Measurements from ENCODE around the gene UGP2.

UGP2 gene

DNA sequence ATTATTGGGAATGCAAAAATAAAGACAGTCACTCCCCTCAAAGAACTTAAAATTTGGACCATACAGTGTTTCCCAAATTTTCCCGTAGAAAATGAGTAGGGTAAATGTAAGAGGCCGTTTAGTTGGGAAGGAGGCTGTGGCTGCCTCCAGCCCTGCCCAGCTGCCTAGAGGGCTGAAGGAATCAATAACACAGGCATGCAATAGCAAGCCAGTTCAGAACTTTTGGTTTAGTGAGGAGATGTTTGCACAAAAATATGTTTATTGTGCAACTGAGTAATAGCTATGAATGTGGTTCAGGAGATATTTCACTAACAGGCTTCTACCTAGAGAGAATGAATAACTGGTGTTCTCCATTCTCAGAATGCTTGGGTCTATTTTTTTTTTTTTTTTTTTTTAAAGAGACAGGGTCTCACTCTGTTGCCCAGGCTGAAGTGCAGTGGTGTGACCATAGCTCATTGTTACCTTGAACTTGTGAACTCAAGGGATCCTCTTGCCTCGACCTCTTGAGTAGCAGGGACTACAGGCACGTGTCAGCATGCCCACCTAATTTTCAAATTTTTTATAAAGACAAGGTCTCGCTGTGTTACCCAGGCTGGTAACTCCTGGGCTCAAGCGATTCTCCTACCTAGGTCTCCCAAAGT, 23.6 kb downstream of the UGP2 start:
- DNase-seq (ENCODE audit: low read depth in 2 of 2) = no peak

DNA sequence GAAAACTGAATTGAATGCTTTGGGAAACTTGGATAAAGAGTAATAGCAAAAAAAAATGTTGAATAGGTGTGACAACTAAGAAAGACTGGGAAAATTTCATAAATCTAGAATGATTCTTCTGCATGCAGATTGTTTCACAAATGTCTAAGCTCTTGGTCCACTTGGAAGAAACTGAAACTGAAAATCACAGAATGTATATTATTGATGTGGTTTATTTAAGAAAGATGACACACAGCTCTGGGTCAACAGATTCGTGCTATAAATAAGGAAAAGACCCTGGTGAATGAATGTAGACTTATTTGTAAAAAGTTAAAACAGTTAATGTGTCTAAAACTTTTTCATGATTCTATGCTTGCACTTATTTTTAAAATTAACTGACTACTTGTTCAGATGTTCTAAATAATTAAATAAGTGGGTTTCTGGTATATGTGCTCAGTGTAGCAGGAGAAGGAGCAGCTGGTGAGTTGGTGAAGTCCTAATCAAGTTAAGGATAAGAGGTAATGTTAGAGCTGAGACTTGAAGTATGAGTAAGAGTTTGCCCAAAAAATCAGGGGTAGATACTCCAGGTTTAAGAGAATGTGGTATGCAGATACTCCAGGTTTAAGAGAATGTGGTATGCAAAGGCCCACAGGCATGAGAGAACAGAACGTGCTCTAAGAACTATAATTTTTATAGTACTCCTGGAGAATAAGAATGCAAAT, 24.5 kb downstream of the UGP2 start:
- no peak for DNase-seq (ENCODE audit: low read depth in 2 of 2)

DNA sequence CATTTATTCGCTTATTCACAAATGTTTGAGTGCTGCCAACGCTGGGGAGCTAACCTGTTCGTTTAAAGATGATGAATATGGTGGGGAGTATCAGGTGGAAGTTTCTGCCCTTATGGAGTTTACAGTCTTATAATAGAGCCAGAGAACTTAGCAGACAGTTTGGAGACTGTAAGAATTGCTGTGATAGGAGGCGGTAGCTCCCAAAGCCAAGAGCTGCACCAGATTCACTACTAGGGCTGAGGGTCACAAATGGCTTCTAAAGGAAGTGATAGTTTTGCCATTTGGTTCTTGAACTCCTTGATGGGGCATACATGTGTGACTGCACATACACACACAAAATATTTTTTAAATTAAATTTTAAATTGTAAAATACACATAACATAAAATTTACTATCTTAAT, 29.0 kb downstream of the UGP2 start:
- DNase-seq (ENCODE audit: low read depth in 2 of 2) = no peak

DNA sequence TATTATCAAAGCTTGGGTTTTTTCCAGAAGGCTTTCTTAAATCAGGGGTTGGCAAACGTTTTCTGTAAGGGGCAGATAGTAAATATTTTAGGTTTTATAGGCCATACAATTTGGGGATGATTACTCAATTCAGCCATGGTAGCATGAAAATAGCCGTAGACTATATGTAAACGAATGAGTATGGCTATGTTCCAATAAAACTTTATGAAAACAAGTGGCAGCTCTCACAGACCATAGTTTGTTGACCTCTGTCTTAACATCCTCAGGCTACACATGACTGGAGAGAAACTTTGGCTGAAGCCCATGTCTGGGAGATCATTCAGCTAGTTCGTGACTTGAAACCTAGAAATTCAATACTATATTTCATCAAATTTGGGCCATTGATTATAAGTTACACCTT, 30.2 kb downstream of the UGP2 start:
- DNase-seq (ENCODE audit: low read depth in 2 of 2) = no peak

DNA sequence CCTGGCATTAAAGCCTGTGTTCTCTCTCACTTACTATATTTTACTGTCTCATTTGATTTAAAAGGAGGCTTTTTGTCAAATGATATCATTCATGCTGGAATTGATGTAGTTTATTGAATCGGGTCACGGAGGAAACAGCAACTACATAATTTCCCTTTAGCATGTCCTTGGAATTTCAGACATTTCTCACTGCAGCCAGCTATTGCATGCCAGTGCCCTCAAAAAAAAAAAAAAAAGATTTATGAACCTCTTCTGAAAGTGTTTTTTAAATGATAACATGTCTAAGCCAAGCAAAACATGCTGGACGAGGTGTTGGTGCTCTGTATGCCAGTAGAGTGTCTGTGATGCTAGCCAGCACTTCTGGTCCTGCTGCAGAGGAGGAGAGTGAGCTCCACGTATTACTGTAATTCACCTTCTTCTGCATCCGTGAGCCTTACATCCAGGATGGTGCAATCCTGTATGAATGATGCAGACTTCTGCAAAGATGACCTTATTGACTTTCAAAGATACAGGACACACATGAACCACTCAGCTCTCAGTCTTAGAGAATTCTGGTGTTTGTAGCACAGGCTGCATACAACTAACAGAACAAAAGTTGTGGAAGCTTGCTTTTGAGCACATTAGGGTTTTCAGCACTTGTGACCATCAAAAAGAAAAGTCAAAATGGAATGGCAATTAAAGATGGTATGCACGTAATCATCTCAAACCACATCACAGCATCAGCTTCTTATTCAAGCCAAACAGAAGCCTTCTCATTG, 31.1 kb downstream of the UGP2 start:
- DNase-seq (ENCODE audit: low read depth in 2 of 2) = no peak

DNA sequence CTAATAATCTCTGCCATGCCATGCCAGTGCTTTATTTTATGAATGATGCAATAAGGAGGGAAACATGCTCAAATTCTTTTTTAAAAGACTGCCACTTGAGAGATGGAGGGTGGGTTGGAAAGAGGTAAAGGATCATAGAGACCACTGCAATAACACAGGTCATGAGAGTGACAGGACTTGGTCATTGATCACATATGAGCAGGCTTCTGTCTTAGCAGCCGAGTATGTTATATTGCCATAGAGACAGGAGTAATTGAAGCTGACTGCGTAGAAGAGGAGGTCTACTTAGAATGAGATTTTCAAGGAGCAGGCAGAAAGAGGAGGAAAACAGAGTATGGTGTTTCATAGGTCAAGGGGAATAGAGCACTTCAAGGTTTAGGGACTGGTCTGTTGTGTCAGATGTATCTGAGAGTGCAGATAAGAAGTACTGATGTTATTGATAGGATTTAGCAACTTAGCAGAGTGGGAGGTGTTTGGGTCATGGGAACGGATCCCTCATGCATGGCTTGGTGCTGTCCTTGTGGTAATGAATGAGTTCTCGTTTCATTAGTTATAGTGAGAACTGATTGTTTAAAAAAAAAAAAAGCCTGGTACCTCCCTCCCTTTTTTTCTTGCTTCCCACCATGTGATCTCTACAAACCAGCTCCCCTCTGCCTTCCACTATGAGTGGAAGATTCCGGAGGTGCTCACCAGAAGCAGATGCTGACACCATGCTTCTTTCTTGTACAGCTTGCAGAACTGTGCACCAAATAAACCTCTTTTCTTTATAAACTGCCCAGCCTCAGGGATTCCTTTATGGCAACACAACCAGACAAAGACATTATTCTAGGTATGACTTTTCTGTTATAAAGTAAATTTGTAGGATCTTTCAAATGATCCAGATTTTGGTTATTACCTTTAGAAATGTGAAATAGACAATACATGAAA, 32.8 kb downstream of the UGP2 start:
- no peak for DNase-seq (ENCODE audit: low read depth in 2 of 2)

DNA sequence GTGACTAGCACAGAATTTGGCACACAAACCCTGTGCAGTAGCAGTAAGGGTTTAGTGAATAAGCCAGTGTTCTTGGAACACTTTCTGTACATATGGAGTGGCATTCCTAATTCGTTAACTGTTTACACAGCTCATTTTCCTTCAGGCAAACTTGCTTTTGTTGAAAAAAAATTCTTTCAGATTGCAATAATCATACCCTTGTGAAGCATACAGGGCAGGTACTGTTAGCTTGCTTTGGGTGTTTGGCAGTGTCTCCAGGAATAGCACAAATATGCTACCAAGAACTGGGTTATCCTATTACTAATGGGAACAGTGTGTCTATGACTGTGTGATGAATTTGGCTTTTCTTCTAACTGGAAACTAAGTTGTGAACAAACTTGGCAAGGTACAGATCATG, 33.4 kb downstream of the UGP2 start:
- no peak for DNase-seq (ENCODE audit: low read depth in 2 of 2)

DNA sequence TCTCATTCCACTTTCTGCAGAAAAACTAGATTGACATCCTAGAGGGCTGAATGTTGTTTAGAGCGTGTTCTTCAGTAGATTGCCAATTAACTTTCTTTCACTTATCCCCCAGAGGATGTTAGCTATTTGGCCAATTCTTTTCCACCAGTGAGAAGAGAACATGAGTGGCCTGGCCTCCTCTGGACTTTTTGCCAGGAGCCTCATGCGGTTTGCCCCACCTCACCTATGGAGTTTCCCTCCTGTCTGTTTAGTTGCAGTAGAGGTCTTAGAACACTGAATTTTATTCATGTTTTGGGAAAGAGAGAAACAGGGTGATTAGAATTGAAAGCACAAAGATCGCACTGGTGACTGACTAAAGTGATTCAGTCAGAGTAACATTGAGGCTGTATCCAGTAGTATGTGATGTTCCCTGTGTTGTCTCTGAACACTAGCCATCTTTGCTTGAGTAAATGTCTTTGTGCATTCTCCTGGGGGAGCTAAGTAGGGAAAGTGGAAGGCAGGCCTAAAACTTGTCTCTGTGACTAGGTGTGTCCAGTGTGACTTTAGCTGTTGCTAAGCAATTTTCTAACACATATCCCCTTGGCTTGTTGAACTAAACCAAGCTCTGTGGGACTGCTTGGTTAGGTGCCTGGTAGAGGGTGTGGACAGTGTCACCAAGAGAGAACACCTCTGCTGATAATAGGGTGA, 34.0 kb downstream of the UGP2 start:
- DNase-seq (ENCODE audit: low read depth in 2 of 2) = no peak

DNA sequence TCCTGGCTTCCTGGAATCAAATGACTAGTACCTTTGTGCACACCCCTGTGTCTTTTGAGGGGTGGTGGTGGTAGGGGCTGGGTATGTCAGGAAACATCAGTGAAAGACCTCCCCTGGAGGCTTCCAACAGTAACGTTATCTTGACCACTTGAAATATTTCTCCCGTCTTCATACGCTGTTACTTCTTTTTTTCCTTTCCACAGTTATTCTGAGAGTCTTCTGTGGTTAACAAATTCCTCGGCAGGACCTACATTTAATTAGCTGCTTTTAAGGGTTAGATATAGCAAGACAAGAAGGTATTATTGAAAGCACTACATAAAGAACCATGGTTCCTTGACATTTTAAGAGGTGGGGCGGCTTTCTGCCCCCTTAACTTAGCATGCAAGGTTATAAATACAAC, 34.6 kb downstream of the UGP2 start:
- no peak for DNase-seq (ENCODE audit: low read depth in 2 of 2)

DNA sequence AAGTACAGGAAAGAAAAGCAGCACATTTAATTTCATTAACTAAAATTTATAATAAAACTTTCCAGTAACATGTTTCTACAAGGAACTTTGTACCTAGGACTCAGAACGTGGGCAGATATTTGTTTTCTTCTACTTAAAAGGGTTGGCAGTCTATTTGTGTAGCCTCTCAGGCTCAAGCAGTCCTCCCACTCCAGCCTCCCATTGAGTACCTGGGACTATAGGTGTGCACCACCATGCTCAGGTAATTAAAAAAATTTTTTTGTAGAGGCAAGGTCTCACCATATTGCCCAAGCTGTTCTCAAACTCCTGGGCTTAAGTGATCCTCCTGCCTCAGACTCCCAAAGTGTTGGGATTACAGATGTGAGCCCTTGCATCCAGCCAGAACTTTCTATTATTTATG, 36.8 kb downstream of the UGP2 start:
- no peak for DNase-seq (ENCODE audit: low read depth in 2 of 2)

DNA sequence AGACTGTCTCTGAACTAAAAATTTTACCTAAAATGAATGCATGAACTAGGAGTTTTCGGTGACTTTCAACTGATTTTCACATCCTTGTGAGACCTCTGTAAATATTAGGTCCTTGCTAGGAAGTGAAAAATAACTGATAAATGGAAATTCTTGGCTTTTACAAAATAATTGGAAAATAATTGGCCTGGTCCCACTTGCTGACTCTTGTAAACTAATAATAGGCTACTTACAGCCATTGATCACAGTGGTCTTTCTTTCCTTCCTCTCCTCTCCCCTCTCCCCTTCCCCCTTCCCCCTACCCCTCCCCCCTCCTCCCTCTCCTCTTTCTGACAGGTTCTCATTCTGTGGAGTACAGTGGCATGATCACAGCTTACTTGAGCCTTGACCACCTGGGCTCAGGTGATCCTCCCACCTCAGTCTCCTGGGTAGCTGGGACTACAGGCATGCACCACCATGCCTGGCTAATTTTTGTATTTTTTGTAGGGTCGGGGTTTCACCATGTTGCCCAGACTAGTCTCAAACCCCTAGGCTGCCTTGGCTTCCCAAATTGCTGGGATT, 38.3 kb downstream of the UGP2 start:
- no peak for DNase-seq (ENCODE audit: low read depth in 2 of 2)

DNA sequence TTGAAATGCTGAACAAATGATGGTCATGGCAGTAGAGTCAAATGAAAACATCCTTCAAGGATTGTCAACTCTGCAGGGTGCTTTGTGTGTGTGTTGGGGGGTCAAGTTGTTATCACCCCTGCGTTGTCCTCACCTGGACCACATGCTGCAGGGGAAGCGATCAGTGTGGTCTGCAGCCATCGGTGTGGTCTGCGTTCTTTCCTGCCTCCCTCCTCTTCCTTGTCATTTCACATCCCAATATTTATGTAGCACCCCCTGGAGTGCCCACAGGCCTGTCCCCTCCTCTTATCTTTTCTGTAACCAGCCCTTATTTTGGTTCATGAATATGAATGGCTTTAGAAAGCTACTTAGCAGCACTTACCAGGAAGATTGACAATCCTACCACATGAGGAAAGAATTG, 38.9 kb downstream of the UGP2 start:
- no peak for DNase-seq (ENCODE audit: low read depth in 2 of 2)

DNA sequence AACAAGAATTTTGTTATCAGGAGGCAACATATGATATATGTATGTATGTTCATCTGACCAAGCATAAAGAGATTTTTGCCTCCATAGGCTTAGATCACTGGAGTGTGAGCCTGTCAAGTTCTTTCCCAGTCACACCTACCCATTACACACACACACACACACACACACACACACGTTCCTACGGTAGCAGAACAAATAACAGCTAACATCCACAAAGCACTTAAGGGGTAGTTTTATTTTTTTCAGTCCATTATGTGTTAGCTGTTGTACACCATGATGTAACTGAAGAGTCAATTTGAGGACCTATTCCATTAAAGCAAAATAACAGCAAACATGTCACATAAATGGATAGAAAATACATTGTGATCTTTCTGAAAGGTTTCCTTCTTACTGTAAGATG, 39.5 kb downstream of the UGP2 start:
- DNase-seq (ENCODE audit: low read depth in 2 of 2) = no peak

DNA sequence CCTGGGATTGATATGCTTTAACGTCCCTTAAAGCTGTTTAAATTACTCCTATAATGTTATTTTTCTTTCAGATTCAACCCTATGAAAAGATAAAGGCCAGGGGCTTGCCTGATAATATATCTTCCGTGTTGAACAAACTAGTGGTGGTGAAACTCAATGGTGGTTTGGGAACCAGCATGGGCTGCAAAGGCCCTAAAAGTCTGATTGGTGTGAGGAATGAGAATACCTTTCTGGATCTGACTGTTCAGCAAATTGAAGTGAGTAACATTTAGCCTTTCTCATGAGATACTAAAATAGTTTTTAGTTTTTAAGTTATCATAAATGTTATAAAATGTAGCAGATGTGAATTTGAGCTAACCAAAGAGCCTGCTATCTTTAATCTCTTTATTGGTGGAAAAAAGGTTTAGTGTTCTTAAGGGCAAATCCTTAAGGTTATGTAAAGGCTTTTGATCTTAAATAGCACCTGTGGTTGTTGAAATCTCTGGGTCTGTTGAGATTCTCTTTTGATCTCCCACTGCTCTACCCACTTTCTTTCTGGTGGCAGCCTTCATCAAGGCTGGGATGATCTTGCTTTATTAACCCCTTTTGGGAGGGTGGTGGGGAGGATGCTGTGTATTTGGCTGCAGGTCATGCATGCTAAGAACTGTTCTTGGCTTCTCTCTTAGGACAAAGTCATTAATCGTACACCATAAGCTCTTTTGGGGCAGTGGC, 40.9 kb downstream of the UGP2 start:
- no peak for DNase-seq (ENCODE audit: low read depth in 2 of 2)

DNA sequence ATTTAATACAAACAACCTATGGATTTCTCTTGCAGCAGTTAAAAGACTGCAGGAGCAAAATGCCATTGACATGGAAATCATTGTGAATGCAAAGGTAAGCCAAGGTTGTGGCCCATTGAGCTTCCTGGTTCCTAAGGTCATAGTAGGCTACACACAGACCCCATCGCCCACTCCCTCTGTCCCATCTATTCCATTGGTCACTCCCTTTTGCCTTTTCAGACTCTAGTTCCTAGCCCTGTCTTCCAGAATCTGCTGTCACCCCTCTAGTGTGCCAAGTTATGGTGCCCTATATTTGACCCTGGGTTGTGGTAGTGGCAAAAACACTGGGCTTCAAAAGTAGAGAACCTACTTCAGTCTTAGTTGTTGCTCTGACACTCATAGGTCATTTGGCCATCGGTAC, 44.7 kb downstream of the UGP2 start:
- DNase-seq (ENCODE audit: low read depth in 2 of 2) = no peak

DNA sequence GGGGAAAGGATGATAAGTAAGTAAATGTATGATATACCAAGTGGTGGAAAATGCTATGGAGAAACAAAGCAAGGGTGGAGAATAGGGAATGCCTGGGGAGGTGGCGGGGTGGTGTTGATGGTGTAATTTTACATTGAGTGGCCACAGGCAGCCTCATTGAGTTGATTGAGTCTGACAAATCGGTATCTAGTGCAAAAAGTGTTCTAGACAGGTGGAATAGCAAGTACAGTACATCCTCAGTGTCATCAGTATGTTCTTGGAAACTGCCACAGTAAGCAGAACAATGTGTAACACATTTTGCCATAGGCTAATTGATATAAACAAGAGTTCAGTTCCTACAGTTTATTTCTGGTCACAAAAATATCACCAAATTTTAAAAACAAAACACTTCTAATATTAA, 46.4 kb downstream of the UGP2 start:
- DNase-seq (ENCODE audit: low read depth in 2 of 2) = no peak

DNA sequence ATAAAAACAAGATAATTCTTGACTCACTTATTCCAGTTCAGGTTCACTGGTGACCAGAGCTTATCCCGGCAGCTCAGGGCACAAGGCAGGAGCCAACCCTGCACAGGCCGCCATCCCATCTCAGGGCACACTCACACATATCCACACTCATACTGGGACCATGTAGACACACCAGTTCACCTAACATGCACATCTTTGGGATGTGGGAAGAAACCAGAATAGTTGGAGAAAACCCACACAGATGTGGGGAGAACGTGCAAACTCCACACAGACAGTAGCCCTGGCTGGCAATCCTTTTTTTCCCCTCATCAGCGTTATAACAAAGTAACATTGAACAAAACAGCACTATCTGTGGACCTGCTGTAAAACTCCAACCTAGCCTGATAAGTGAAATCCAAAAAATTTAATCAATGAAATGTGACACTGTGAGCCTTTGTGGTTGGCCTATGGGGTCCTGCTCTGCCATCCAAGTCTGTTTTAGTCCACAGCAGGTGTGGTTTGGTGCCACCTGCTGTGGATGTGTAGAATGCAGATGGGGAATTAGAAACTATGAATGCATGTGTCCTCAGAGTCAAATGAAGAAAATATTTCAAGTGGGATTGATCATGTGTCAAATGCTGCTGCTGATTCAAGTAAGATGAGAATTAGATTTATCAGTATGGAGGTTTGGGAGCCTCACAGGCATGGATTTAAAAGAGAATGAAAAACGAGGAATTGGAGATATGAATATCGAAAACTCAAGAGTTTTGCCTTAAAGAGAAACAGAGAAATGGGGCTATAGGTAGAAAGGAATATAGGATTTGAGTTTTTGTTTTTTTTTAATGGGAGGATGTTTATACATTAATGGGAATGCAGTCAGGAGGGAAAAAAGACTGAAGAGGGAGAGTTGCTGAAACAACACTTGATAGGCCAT, 47.0 kb downstream of the UGP2 start:
- peak; percentile 3 to 4 for DNase-seq (ENCODE audit: low read depth in 2 of 2)

DNA sequence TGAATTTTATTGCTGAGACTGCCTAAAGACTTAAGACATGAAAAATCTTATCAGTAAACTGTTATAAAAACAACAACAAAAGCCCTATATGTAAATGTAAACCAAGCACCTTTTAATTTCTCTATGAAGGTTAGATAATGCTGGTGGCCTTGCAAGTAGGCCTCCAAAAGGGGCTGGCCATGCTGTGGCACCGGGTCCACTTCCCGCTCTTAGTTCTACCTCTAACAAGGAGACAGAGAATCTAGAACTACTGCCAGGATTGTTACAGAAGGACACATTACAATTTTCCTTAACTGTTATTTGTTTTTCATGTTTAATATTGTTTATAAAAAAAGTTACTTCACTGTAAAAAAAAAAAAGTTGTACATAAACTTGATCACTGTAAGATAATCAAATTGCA, 49.0 kb downstream of the UGP2 start:
- DNase-seq (ENCODE audit: low read depth in 2 of 2) = no peak

DNA sequence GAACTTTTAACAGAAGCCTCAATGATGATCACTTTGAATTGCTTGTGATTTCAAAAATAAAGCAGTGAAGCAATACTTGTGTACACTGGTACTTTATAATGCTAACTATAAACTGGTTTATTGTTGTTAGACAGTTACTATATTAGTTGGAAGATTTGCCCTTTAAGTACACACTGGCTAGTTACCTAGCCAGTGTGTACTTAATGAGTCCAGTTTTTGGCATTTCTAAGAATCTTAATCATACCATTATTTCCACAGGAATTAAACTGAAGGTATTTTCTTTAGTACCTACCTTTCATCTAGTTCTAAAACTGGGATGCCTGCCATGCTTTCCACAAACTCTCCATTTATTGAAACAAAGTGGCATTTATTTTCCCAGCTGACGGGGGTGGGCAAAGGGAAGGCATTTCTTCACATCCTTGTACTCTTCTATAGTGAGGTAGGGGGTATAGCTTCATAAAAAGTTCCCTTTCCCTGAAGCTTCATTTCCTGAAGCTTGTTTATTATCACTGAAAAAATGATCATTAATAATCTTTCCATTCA, 49.9 kb downstream of the UGP2 start:
- DNase-seq (ENCODE audit: low read depth in 2 of 2) = no peak

Data from stimulated activated CD8-positive, alpha-beta memory T cell treated with anti-CD3 and anti-CD28 coated beads, Interleukin-7, amount 100 ng/mL, for 4 hours (primary cell).